WTC11 (cell line): ENCODE results near the gene CELF2. TPM values are rescaled to one million over a fixed set of nuclear protein-coding genes. Genes with fewer than 3 reads are reported as not detected.

Experiments
- ATAC-seq: fragments of 200-7000 bp; cut with Tn5 transposase; 2 replicates; pipeline ENCODE4 v1.10.0; 2021; ENCODE audit warnings: mild to moderate bottlenecking, moderate library complexity
- CTCF ChIA-PET: fragments of 300-600 bp; sonication (Branson Sonifier 250); formaldehyde crosslinking; loops from one replicate; lab custom pipeline; 2021; ENCODE audit warnings: antibody characterized with exemption; lab: Charles Lee
- POLR2A ChIA-PET: fragments of 350-600 bp; sonication (Branson Sonifier 250); formaldehyde crosslinking; loops from one replicate; lab custom pipeline; 2021; ENCODE audit warnings: antibody characterized with exemption; lab: Charles Lee
- DNase-seq: peaks from one replicate; pipeline ENCODE4 v3.0.0; 2021; ENCODE audit warnings: low spot score
- H3K27ac Mint-ChIP-seq: 2 replicates; pipeline ENCODE4 v1.8.0; 2021; ENCODE audit warnings: mixed read lengths
- H3K27me3 Mint-ChIP-seq: 2 replicates; pipeline ENCODE4 v1.8.0; 2021; ENCODE audit warnings: low read depth, mild to moderate bottlenecking, moderate library complexity, mixed read lengths
- H3K36me3 Mint-ChIP-seq: 2 replicates; pipeline ENCODE4 v1.8.0; 2021; ENCODE audit warnings: mixed read lengths
- H3K4me1 Mint-ChIP-seq: 2 replicates; pipeline ENCODE4 v1.8.0; 2022; ENCODE audit warnings: mixed read lengths
- H3K4me3 Mint-ChIP-seq: 2 replicates; pipeline ENCODE4 v1.8.0; 2021; ENCODE audit warnings: mild to moderate bottlenecking, moderate library complexity, mixed read lengths
- H3K9me3 Mint-ChIP-seq: 2 replicates; pipeline ENCODE4 v1.8.0; 2021; ENCODE audit warnings: mixed read lengths
- GRHL2 ChIP-seq: fragments of 250-450 bp; sonication (Bioruptor Pico); IDR thresholded peaks from 2 replicates; pipeline ENCODE4 v1.8.0; 2022; ENCODE audit warnings: mild to moderate bottlenecking, moderate library complexity; ENCODE audit not compliant: insufficient replicate concordance, severe bottlenecking
- GTF2I ChIP-seq: fragments of 250-450 bp; sonication (Bioruptor Pico); conservative IDR thresholded peaks from 2 replicates; pipeline ENCODE4 v1.4.0; 2021; ENCODE audit warnings: mild to moderate bottlenecking
- MXD4 ChIP-seq: fragments of 250-450 bp; sonication (Bioruptor Pico); IDR thresholded peaks from 2 replicates; pipeline ENCODE4 v1.8.0; 2021; ENCODE audit warnings: mild to moderate bottlenecking, moderate library complexity, borderline replicate concordance
- NR1H2 ChIP-seq: sonication (generic); formaldehyde crosslinking; IDR thresholded peaks from 2 replicates; pipeline ENCODE4 v1.9.0; 2021; ENCODE audit warnings: mild to moderate bottlenecking, moderate library complexity, missing genetic modification reagents
- NR3C1 ChIP-seq: sonication (generic); formaldehyde crosslinking; conservative IDR thresholded peaks from 2 replicates; pipeline ENCODE4 v1.8.1; 2023; ENCODE audit warnings: low read depth, mild to moderate bottlenecking, missing genetic modification reagents
- RORB ChIP-seq: fragments of 250-450 bp; sonication (Bioruptor Pico); IDR thresholded peaks from 2 replicates; pipeline ENCODE4 v1.9.0; 2021; ENCODE audit warnings: mild to moderate bottlenecking
- SMAD4 ChIP-seq: sonication (generic); formaldehyde crosslinking; IDR thresholded peaks from 2 replicates; pipeline ENCODE4 v1.8.0; 2022; ENCODE audit warnings: mild to moderate bottlenecking, missing genetic modification reagents
- TEAD1 ChIP-seq: sonication (generic); formaldehyde crosslinking; IDR thresholded peaks from 2 replicates; pipeline ENCODE4 v1.8.0; 2022; ENCODE audit warnings: mild to moderate bottlenecking, missing genetic modification reagents
- USF2 ChIP-seq: sonication (generic); formaldehyde crosslinking; IDR thresholded peaks from 2 replicates; pipeline ENCODE4 v1.8.1; 2023; ENCODE audit warnings: mild to moderate bottlenecking, missing genetic modification reagents, moderate library complexity
- ZNF219 ChIP-seq: sonication (generic); formaldehyde crosslinking; IDR thresholded peaks from 2 replicates; pipeline ENCODE4 v1.8.0; 2023; ENCODE audit warnings: missing genetic modification reagents, mild to moderate bottlenecking, borderline replicate concordance
- ZNF263 ChIP-seq: sonication (generic); formaldehyde crosslinking; IDR thresholded peaks from 2 replicates; pipeline ENCODE4 v1.8.1; 2022; ENCODE audit warnings: low read depth, mild to moderate bottlenecking, moderate library complexity, missing genetic modification reagents
- ZNF512 ChIP-seq: sonication (generic); formaldehyde crosslinking; IDR thresholded peaks from 2 replicates; pipeline ENCODE4 v1.8.1; 2022; ENCODE audit warnings: missing genetic modification reagents, borderline replicate concordance
- total RNA-seq: library from RNA; stranded (reverse); gene quantifications from 3 replicates; pipeline ENCODE4 v1.2.3, GENCODE V29; 2021
- TF ChIP-seq, protein P1 (sequence below): sonication (generic); formaldehyde crosslinking; IDR thresholded peaks from 2 replicates; pipeline ENCODE4 v1.8.1; 2022; ENCODE audit warnings: low read depth, mild to moderate bottlenecking, moderate library complexity, missing genetic modification reagents, borderline replicate concordance
- TF ChIP-seq, protein P2 (sequence below): sonication (generic); formaldehyde crosslinking; IDR thresholded peaks from 2 replicates; pipeline ENCODE4 v1.8.1; 2023; ENCODE audit warnings: mild to moderate bottlenecking, missing genetic modification reagents
- TF ChIP-seq, protein P3 (sequence below): fragments of 250-450 bp; sonication (Bioruptor Pico); IDR thresholded peaks from 2 replicates; pipeline ENCODE4 v1.9.0; 2021; ENCODE audit warnings: mild to moderate bottlenecking
- TF ChIP-seq, protein P4 (sequence below): fragments of 250-450 bp; sonication (Bioruptor Pico); IDR thresholded peaks from 2 replicates; pipeline ENCODE4 v1.9.0; 2021; ENCODE audit warnings: moderate library complexity, mild to moderate bottlenecking, inconsistent platforms, borderline replicate concordance
- TF ChIP-seq, protein P5 (sequence below): sonication (generic); formaldehyde crosslinking; IDR thresholded peaks from 2 replicates; pipeline ENCODE4 v1.8.0; 2023; ENCODE audit warnings: missing genetic modification reagents

The CELF2 gene
- total RNA-seq, 1 experiment from 2014 or later, result 24.6 TPM

GRCh38 chr10:11240641-11241040, 223.0 kb downstream of the CELF2 start:
- ATAC-seq (no peak), DNase-seq (no peak)
- ChIA-PET CTCF (interaction anchor here (0.6 kb wide), 1 partner anchor 11 kb away, joined by 4 read pairs; no protein-coding TSS in a partner anchor), POLR2A (no interaction called here)
- Mint-ChIP-seq H3K36me3 (no peaks in the 10 kb centered on the region), H3K27ac (no peak overlapping the region), H3K27me3 (no peaks in the 10 kb centered on the region), H3K4me3 (no peak overlapping the region), H3K4me1 (peaks cover 9% of the 10 kb centered on the region), H3K9me3 (no peaks in the 10 kb centered on the region)
- TF ChIP-seq, protein P1, sequence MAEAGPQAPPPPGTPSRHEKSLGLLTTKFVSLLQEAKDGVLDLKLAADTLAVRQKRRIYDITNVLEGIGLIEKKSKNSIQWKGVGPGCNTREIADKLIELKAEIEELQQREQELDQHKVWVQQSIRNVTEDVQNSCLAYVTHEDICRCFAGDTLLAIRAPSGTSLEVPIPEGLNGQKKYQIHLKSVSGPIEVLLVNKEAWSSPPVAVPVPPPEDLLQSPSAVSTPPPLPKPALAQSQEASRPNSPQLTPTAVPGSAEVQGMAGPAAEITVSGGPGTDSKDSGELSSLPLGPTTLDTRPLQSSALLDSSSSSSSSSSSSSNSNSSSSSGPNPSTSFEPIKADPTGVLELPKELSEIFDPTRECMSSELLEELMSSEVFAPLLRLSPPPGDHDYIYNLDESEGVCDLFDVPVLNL (CRISPR knock-in tag), result no peak
- no peak for TF ChIP-seq ZNF219
- no peak for TF ChIP-seq SMAD4
- no peak for TF ChIP-seq ZNF512 (CRISPR knock-in tag)
- TF ChIP-seq TEAD1 (CRISPR knock-in tag), result no peak
- TF ChIP-seq MXD4 (CRISPR knock-in tag), result no peak
- TF ChIP-seq ZNF263 (CRISPR knock-in tag), result no peak
- TF ChIP-seq RORB (CRISPR knock-in tag), result no peak
- TF ChIP-seq USF2 (CRISPR knock-in tag), result no peak
- TF ChIP-seq NR3C1, result no peak
- TF ChIP-seq, protein P2, sequence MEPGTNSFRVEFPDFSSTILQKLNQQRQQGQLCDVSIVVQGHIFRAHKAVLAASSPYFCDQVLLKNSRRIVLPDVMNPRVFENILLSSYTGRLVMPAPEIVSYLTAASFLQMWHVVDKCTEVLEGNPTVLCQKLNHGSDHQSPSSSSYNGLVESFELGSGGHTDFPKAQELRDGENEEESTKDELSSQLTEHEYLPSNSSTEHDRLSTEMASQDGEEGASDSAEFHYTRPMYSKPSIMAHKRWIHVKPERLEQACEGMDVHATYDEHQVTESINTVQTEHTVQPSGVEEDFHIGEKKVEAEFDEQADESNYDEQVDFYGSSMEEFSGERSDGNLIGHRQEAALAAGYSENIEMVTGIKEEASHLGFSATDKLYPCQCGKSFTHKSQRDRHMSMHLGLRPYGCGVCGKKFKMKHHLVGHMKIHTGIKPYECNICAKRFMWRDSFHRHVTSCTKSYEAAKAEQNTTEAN (CRISPR knock-in tag), result no peak
- TF ChIP-seq, protein P3, sequence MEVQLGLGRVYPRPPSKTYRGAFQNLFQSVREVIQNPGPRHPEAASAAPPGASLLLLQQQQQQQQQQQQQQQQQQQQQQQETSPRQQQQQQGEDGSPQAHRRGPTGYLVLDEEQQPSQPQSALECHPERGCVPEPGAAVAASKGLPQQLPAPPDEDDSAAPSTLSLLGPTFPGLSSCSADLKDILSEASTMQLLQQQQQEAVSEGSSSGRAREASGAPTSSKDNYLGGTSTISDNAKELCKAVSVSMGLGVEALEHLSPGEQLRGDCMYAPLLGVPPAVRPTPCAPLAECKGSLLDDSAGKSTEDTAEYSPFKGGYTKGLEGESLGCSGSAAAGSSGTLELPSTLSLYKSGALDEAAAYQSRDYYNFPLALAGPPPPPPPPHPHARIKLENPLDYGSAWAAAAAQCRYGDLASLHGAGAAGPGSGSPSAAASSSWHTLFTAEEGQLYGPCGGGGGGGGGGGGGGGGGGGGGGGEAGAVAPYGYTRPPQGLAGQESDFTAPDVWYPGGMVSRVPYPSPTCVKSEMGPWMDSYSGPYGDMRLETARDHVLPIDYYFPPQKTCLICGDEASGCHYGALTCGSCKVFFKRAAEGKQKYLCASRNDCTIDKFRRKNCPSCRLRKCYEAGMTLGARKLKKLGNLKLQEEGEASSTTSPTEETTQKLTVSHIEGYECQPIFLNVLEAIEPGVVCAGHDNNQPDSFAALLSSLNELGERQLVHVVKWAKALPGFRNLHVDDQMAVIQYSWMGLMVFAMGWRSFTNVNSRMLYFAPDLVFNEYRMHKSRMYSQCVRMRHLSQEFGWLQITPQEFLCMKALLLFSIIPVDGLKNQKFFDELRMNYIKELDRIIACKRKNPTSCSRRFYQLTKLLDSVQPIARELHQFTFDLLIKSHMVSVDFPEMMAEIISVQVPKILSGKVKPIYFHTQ (CRISPR knock-in tag), result no peak
- no peak for TF ChIP-seq GRHL2 (CRISPR knock-in tag)
- TF ChIP-seq, protein P4, sequence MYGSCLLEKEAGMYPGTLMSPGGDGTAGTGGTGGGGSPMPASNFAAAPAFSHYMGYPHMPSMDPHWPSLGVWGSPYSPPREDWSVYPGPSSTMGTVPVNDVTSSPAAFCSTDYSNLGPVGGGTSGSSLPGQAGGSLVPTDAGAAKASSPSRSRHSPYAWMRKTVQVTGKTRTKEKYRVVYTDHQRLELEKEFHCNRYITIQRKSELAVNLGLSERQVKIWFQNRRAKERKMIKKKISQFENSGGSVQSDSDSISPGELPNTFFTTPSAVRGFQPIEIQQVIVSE (CRISPR knock-in tag), result no peak
- no peak for TF ChIP-seq NR1H2 (CRISPR knock-in tag)
- TF ChIP-seq GTF2I (CRISPR knock-in tag), result no peak
- TF ChIP-seq, protein P5, sequence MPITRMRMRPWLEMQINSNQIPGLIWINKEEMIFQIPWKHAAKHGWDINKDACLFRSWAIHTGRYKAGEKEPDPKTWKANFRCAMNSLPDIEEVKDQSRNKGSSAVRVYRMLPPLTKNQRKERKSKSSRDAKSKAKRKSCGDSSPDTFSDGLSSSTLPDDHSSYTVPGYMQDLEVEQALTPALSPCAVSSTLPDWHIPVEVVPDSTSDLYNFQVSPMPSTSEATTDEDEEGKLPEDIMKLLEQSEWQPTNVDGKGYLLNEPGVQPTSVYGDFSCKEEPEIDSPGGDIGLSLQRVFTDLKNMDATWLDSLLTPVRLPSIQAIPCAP (CRISPR knock-in tag), result no peak
